Measurements from ENCODE around the gene FAM13B. TPM values are rescaled to one million over a fixed set of nuclear protein-coding genes. Genes with fewer than 3 reads are reported as not detected.
"Not testable (repeated sequence)": the region's sequence is repeated elsewhere in the genome, so short reads cannot be mapped to it uniquely, and the experiment has no call there.

FAM13B gene
- total RNA-seq, 1 donor from 2014 or later: 43.6 TPM

DNA sequence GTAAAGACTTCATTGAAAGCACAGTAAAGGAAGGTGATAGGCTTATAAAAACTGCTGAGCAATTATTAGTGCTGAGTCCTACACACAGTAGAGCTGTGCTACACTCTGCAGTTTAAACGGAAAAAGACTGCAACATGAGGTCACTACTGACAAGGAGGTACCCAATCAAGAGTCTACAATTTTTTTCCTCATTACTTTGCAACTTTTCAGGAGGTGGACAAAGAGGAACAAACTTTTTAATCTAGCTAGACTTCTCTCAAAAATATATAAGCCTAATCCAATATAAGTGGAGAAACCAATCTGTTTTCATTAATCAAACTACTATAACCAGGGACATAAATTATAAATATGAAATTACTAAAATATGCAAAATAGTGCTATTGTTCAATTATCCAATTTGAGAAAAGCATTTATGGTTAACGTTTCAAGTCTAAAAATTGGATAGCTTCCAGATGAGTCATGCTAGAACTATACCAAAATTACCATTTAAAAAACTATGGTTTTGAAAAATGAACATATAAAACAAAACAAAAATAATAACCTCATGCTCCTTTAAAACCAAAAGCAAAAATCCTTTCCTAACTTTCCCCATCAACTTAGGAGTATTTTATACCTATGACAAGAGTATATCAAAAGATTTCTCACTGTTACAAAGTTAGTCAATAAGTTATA is 37.7 kb downstream of the FAM13B start:
- H3K4me1 Mint-ChIP-seq (ENCODE audit: low read depth): peaks cover 42% of the 10 kb centered on the region
- no peak for DNase-seq (ENCODE audit: low spot score)
- no peak overlapping the region for H3K4me3 Mint-ChIP-seq (ENCODE audit: unreplicated experiment)

DNA sequence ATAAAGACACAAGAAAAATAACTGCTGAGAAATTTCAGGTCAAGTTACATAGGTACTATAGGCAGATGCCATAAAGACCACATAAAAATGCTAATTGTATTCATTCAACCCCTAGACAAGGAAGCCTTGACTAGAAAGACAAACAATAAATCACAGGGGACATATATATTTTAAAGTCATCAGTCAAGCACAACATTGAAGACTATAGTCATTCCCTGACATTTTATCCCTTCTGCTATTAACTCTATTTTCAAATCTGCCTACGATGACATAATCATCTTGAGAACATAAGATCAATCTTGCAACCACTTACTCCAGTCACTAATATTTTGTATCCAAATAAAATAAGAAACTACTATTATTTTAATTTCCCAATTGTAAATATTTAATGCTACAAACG is 38.3 kb downstream of the FAM13B start:
- no peak for DNase-seq (ENCODE audit: low spot score)
- H3K36me3 Mint-ChIP-seq (ENCODE audit: low read depth): peaks cover 14% of the 10 kb centered on the region

More for the DNA sequence above, 37.7 kb downstream of the FAM13B start:
- peaks cover 12% of the 10 kb centered on the region for H3K9me3 Mint-ChIP-seq (ENCODE audit: low read depth)
- H3K36me3 Mint-ChIP-seq (ENCODE audit: low read depth): peaks cover 17% of the 10 kb centered on the region
- H3K27me3 Mint-ChIP-seq (ENCODE audit: low read depth): no peaks in the 10 kb centered on the region
- TF ChIP-seq, protein P1, sequence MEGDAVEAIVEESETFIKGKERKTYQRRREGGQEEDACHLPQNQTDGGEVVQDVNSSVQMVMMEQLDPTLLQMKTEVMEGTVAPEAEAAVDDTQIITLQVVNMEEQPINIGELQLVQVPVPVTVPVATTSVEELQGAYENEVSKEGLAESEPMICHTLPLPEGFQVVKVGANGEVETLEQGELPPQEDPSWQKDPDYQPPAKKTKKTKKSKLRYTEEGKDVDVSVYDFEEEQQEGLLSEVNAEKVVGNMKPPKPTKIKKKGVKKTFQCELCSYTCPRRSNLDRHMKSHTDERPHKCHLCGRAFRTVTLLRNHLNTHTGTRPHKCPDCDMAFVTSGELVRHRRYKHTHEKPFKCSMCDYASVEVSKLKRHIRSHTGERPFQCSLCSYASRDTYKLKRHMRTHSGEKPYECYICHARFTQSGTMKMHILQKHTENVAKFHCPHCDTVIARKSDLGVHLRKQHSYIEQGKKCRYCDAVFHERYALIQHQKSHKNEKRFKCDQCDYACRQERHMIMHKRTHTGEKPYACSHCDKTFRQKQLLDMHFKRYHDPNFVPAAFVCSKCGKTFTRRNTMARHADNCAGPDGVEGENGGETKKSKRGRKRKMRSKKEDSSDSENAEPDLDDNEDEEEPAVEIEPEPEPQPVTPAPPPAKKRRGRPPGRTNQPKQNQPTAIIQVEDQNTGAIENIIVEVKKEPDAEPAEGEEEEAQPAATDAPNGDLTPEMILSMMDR (IDR thresholded peaks at IDR 0.05): peak; percentile 21
- peak overlapping the region; percentile 53 for H3K27ac Mint-ChIP-seq (ENCODE audit: unreplicated experiment)

DNA sequence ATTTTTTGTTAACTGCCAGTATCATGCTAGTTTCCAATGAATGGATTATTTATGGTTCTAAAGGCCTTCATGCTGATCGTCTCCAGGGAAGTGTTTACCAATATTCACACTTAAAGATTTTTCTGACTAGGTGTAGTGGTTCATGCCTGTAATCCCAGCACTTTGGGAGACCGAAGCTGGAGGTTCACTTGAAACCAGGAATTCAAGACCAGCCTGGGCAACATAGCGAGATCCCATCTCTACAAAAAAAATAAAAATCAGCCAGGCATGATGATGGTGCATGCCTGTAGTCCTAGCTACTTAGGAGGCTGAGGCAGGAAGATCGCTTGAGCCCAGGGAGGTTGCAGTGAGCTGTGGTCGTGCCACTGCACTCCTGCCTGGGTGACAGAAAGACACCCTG is 43.5 kb downstream of the FAM13B start:
- Mint-ChIP-seq H3K9me3 (ENCODE audit: low read depth) (no peaks in the 10 kb centered on the region), H3K4me3 (ENCODE audit: unreplicated experiment) (no peak overlapping the region), H3K27ac (ENCODE audit: unreplicated experiment) (no peak overlapping the region), H3K36me3 (ENCODE audit: low read depth) (peaks cover 7% of the 10 kb centered on the region), H3K27me3 (ENCODE audit: low read depth) (no peaks in the 10 kb centered on the region), H3K4me1 (ENCODE audit: low read depth) (peaks cover 16% of the 10 kb centered on the region)
- TF ChIP-seq, protein P1 (IDR thresholded peaks at IDR 0.05): no peak
- DNase-seq (ENCODE audit: low spot score): no peak

More for the DNA sequence above, 38.3 kb downstream of the FAM13B start:
- H3K27ac Mint-ChIP-seq (ENCODE audit: unreplicated experiment): no peak overlapping the region
- TF ChIP-seq, protein P1 (IDR thresholded peaks at IDR 0.05): no peak
- peaks cover 11% of the 10 kb centered on the region for H3K9me3 Mint-ChIP-seq (ENCODE audit: low read depth)
- no peaks in the 10 kb centered on the region for H3K27me3 Mint-ChIP-seq (ENCODE audit: low read depth)
- H3K4me1 Mint-ChIP-seq (ENCODE audit: low read depth): peaks cover 35% of the 10 kb centered on the region
- H3K4me3 Mint-ChIP-seq (ENCODE audit: unreplicated experiment): no peak overlapping the region

DNA sequence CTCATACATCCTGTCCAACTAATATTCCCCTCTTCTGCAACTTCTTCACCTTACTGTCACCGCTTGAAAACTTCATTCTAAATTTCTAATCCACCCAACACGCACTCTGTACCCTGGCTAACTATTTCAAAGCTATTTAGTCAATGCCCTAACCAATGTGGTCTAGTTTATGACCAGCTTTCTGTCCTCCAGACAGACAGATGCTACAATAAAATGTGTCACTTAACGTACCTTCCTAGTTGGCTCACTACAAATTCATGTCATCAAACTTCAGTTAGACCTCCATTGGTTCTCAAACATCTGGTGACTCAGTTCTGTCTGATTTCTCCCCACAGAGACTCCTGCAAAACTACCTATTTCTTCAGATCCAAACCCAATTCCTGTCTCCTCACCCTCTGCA is 57.7 kb downstream of the FAM13B start:
- Mint-ChIP-seq H3K4me3 (ENCODE audit: unreplicated experiment) (no peak overlapping the region), H3K27me3 (ENCODE audit: low read depth) (no peaks in the 10 kb centered on the region), H3K9me3 (ENCODE audit: low read depth) (peaks cover 4% of the 10 kb centered on the region), H3K27ac (ENCODE audit: unreplicated experiment) (no peak overlapping the region), H3K4me1 (ENCODE audit: low read depth) (no peaks in the 10 kb centered on the region), H3K36me3 (ENCODE audit: low read depth) (peaks cover 21% of the 10 kb centered on the region)
- TF ChIP-seq, protein P1 (IDR thresholded peaks at IDR 0.05): no peak
- DNase-seq (ENCODE audit: low spot score): no peak

DNA sequence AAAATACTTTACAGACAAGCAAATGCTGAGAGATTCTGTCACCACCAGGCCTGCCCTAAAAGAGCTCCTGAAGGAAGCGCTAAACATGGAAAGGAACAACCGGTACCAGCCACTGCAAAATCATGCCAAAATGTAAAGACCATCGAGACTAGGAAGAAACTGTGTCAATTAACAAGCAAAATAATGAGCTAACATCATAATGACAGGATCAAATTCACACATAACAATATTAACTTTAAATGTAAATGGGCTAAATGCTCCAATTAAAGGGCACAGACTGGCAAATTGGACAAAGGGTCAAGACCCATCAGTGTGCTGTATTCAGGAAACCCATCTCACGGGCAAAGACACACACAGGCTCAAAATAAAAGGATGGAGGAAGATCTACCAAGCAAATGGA is 62.5 kb downstream of the FAM13B start:
- DNase-seq (ENCODE audit: low spot score); H3K27me3 Mint-ChIP-seq (ENCODE audit: low read depth); H3K27ac Mint-ChIP-seq (ENCODE audit: unreplicated experiment); H3K4me3 Mint-ChIP-seq (ENCODE audit: unreplicated experiment); H3K4me1 Mint-ChIP-seq (ENCODE audit: low read depth): not testable (repeated sequence)
- peaks cover 11% of the 10 kb centered on the region for H3K9me3 Mint-ChIP-seq (ENCODE audit: low read depth)
- H3K36me3 Mint-ChIP-seq (ENCODE audit: low read depth): peaks cover 12% of the 10 kb centered on the region

DNA sequence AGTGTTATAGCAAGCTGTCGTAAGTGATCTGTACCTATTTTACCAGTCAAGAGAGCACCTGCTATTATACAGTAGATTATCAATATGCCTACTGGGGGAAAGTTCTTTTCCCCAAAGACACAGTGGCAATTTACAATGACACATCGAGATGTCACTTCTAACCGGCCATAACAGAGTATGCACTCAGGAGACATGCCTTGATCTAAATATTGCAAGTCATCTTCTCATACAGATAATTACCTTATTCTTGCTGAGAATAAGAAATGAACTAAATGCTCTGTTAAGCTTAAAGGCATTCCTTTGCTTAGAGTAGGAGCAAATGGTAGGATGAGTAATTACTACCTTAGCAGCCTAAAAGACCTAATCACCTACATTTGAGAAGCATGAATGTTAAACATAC is 72.1 kb downstream of the FAM13B start:
- Mint-ChIP-seq H3K27ac (ENCODE audit: unreplicated experiment) (no peak overlapping the region), H3K4me3 (ENCODE audit: unreplicated experiment) (no peak overlapping the region), H3K4me1 (ENCODE audit: low read depth) (peaks cover 9% of the 10 kb centered on the region), H3K9me3 (ENCODE audit: low read depth) (no peaks in the 10 kb centered on the region), H3K27me3 (ENCODE audit: low read depth) (no peaks in the 10 kb centered on the region), H3K36me3 (ENCODE audit: low read depth) (peaks cover 13% of the 10 kb centered on the region)
- TF ChIP-seq, protein P1 (IDR thresholded peaks at IDR 0.05): no peak
- DNase-seq (ENCODE audit: low spot score): no peak

Measured in chondrocyte (in vitro differentiated cells).